Measurements from ENCODE around the gene FAM20C.

Gene FAM20C

GRCh38 chr7:278081-278480 is 85.7 kb downstream of the FAM20C start:
- DNase-seq: no peak

GRCh38 chr7:279821-280220 is 87.5 kb downstream of the FAM20C start:
- no peak for DNase-seq

DNA sequence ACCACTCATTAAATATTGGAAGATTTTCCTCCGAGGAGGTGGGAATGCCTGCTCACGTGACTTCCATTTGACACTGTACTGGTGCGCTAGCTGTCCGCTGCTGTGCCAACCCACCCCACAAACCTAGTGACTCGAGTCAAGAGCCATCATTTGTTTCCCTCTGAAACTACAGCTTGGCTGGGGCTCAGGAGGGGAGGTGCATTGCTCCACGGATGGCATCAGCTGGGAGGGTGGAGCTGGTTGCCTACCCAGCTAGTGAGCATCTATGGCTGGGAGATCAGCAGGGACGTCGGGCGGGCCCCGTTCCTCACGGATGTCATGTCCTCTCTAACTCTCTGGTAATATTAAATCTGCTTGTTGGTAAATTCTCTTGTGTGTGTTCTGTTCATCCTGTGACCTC is 88.1 kb downstream of the FAM20C start:
- no peak for DNase-seq

- DNase-seq: no peak
Measured at GRCh38 chr7:281637-282036, 89.3 kb downstream of the FAM20C start.

DNA sequence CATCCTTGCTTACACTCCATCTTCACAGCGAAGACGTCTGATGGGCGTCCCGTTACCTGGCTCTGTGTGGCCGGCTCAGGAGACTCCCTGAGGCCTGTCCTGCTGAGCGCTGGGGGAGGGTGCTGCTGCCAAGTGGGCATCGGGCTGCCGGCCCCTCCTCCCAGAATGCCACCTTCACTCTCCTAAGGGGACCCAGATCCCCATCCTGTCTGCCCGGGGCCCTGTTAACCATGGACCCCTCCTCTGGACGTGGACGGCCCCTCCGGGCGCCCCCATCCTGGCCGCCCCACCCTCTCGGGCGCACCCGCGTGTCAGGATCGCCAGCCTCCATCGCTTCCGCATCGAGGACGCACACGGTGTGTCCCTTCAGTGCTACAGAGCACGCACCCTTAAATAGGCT is 90.2 kb downstream of the FAM20C start:
- DNase-seq: no peak

GRCh38 chr7:284762-285722 is 92.7 kb downstream of the FAM20C start:
- no peak for DNase-seq

DNA sequence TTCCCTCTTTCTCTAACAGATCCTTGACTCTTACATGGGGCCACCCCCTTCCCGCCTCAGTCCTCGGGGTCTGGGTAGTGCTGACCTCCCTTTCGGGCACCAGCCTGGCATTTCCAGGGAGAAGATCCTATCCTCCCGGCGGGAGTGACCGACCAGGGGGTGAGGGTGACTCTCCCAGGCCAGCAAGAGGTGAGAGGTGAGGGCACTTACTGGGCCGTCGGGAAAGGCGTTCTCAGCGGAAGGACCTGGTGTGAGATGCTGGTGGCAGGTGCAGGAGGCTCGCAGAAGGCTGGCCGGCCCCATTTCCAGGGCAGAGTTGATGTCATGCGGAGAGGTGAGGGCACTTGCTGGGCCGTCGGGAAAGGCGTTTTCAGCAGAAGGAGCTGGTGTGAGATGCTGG is 93.4 kb downstream of the FAM20C start:
- DNase-seq: no peak

GRCh38 chr7:286266-286665 is 93.9 kb downstream of the FAM20C start:
- DNase-seq: no peak

DNA sequence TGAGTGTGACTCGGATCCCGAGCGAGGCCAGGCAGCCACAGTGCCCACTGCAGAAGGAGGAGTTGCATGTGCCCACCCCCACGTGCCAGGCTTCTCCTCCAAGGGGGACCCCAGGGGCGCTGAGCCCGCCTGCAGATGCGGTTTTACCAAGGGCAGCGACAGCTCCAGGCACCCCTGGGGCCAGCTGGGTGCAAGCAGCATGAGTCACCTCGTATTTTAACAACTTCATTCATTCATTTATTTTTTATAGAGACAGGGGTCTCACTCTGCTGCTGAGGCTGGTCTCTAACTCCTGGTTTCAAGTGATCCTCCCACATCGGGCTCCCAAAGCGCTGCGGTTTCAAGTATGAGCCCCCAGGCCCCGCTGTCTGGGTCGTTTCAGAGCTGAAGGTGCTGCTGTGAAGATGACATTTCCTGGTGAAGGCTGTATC is 96.3 kb downstream of the FAM20C start:
- no peak for DNase-seq

GRCh38 chr7:289209-289755 is 96.9 kb downstream of the FAM20C start:
- DNase-seq: no peak

- DNase-seq: no peak
Measured at GRCh38 chr7:289756-290553, 97.6 kb downstream of the FAM20C start, which contains the start of gene FOXL3. Gene FOXL3, plus strand, starts transcription at chr7:290170. Its CDS starts 0 bp downstream, at chr7:290170.

GRCh38 chr7:290554-291372 is 98.4 kb downstream of the FAM20C start:
- no peak for DNase-seq

GRCh38 chr7:291373-292092 is 99.2 kb downstream of the FAM20C start:
- DNase-seq: no peak

GRCh38 chr7:292226-292625 is 99.9 kb downstream of the FAM20C start:
- no peak for DNase-seq

DNA sequence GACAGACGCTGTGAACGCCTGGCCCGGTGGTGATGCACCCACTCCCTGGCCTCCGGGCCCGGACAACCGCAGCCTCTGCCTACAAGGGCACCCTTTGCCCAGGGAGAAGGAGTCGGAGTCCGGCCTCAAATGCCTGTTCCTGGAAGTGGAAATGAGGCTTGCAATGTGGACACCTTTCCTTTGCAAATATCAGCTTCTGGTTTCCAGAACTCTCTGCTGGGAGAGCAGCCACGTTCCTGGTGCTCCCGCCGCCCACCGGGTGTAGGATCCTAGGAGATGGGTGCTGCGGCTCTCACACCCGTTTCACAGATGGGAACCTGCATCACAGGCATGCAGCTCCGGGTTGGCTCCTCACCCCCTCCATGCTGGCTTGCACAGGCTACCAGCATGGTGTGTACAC is 100.5 kb downstream of the FAM20C start:
- no peak for DNase-seq

DNA sequence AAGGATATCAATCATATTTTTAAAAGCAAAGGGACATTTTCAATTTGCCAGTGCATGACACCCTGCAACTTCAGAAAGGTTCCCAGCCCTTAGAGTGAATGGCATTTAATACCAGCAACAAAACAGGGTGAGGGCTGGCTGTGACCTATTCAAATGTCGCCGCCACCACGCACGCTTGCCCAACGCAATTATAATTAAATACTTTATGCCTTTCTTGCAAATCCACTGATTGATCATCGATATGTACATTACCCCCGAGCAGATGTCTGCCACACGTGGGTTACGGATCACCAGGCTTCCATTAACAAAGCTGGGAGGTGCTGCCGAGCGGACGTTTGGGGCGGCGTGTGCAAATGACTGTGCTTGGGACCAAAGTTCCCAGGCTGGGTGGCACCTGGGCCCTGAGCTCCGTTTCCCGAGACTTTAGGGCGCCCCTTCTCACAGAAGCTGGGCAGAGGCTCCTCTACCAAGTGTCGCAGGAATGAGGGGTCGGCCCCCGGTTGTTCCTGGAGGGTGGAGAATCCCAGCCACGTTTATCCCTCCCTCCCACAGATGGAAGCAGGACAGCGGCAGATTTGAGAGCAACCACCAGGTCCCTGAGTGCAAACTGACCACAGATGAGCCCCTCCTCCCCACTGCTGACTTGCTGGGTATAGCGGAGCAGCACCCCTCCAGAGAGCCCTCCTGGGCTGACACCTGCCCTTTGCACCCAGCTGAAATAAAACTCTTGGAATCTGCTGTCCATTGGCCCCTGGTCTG is 101.5 kb downstream of the FAM20C start:
- DNase-seq: no peak

- no peak for DNase-seq
Measured at GRCh38 chr7:294440-295154, 102.2 kb downstream of the FAM20C start.

DNA sequence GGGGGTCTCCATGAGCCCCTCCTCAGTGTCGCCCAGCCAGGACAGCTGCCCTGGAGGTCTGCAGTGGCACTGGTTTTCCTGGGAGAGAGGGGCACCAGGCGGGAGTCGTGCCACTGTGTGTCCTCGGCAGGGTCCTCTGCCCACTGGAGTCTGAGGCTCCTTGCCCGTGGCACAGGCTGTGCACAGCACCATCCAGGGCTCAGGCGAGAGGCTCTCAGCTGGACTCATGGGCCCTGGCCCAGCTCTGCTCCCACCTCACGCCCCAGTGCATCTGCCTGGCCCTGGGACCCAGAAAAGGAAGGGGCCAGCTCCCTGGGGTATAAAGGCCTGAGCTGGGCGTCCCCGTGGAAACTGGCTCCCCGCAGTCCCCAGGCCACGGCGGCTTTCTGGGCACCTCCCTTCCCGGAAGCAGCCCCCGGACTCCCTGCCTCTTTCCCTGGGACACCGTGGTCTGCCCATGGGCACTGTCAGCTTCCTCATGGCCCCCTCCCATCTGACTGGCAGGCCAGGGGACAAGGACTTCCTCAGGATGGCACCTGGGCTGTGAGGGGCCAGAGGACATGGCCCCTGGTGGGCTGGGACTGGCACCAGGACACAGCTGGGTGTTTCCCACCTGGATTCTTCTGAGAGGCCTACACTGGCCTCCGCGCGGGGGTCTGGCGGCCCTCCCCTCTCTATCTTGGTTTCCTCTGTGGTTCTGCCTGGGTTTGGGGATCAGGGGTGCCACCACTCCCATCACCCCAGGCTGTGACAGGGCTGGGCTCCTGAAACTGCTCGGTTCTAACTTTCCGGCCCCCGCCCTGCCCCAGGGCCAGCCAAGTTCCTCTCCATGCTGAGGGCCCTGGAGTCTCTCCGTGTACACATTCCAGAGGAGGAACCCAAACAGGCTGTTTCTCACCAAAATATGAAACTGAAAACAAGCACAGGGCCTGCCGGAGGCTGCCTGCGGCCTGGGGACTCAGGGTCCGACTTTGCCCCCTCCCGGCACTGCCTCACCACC is 103.1 kb downstream of the FAM20C start:
- no peak for DNase-seq

DNA sequence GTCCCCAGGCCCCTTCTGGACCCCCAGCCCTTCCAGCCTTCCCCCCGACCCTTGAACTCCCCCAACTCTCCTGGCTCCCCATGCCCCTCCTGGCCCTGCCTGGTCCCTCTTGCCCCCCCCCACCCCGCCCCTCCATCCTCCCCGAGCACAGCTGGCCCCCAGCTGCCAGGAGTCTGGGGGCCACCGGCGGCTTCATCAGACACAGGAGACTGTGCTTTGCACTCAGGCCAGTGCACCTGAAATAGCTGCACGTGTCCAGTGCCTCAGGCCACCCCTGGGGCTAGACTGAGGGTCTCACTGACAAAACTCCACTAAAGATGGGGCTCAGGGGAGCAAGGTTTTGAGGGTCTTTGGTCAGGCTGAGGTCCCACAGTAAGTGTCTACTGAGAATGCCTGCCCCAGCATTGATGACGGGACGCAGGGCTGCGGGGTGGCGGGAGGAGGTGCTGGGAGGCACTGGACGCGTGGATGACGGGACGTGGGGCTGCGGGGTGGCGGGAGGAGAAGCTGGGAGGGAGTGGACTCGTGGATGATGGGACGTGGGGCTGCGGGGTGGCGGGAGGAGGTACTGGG is 104.1 kb downstream of the FAM20C start:
- DNase-seq: no peak

Measured in suppressor macrophage treated with lipopolysaccharide for 4 hours (primary cell).